Measurements from ENCODE around the gene MPP3.

Gene MPP3

DNA sequence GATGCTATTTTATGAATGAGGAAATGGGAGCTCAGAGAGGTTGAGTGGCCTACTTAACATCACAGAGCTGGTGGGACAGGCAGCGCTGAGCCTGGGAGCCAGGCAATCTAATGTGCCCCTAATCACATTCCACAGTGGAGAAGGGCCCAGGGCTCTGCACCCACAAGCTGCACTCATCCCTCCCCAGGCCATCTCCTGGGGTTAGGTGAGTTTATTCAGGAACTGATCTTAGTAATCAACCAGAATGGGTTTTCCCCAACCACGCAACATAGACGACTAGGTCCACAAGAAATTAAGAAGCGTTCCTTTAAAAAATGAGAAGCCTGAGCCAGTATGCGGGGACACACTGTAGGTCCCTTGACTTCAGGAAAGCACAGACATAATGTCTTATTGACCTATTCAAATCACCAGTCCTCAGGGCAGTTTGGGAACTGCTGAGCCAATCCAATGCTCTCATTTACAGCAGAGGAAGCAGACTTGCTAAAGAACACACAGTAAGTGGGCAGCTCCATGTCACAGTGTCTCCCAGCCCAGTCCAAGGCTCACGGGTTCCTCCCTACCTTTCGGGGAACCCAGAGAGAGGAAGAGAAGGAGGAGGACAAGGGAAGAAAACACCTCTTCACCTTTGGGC is 2.3 kb downstream of the MPP3 start:
- DNase-seq, result no peak

DNA sequence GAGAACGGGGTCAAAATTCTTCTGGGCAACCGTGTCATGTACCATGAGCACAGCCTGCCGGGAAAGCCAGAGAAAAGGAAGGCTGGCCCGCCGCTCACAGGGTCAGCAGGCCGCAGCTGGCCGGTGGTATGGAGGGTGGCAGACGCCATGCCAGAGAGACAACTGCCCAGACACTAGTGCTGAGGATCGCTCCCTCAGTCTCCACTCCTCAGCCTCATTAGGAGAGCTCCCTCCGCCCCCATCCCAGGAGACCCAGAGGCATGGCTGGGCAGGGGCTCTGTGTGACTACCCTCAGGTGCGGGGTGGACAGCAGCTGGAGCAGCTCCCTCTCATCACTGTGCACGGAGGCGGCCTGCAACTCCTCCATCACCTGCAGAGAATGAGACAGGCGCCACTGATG is 3.2 kb downstream of the MPP3 start:
- DNase-seq, result no peak

- no peak for DNase-seq
Observed at GRCh38 chr17:43827596-43827995, 5.3 kb downstream of the MPP3 start.

GRCh38 chr17:43826206-43826605 is 6.7 kb downstream of the MPP3 start:
- DNase-seq, result no peak

DNA sequence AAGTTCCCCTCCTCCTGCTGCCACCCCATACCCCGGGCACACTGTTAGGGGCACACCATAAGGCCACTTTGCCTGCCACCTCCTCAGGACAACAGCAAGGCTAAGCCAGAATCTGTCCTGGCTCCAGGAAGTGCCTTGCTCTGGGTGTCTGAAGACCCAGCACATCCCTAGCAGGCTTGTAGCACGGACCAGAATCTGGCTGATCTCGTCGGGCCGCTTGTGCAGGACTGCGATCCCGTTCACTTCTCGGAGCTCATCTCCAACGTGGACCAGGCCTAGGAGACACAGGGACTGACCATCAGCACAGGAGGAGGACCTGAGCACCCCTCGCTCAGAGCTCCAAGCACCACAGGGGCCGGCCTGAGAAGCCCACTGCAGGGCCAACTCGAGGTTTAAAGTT is 7.4 kb downstream of the MPP3 start:
- DNase-seq, result no peak

DNA sequence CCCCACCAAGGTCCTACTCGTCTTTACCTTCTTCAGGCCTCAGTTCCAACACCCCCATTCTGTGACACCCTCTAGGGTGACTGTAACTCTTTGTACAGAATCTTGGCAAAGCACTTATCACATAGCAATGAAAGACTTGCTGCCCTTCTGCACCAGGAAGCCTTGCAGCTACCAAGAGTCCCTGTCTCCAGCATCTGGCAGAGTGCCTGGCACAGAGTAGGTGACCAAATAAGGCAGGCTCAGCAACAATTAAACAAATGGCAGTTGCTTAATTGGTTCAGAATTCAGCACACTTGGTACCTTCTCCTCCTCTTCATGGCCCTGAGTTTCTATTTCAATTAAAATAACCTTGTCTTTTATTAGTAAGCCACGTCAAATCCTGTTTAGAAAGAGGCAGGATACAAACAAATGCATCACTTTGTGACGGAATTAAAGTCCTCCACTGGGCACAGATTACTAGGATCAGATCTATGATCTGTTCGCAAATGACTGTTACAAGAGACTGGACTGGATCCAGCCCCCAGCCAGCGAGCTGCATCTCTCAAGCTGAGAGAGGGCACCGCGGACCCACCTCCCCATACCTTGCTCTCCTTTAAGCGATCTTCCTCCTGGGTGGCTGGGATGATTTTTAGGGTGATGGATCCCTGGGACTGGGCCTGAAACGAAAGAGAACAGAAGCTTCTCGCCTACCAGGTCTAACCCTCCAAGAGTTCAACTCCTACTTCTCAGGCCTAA is 9.4 kb downstream of the MPP3 start:
- DNase-seq, result no peak

- DNase-seq, result no peak
Observed at GRCh38 chr17:43822570-43823190, 10.3 kb downstream of the MPP3 start.

DNA sequence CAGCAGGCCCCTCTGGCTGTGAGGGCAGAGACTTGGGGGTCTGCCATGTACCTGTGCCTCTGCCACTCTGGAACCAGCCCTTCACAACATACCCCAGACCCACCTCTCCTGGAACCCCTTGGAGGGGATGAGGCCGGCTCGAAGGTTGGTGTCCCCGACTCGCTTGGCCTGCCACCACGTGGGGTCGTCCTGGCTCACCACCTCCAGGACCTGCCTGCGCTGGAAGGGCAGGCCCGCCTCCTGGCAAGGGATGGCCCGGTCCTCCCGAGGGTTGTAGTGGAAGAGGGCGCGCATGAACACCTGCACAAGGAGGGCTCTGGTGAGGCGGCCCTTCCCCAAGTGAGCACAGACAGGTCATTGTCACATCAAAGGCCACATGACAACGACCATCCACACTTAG is 12.2 kb downstream of the MPP3 start:
- DNase-seq, result no peak

- DNase-seq, result no peak
Observed at GRCh38 chr17:43818966-43819365, 14.0 kb downstream of the MPP3 start.

- DNase-seq, result no peak
Observed at GRCh38 chr17:43817826-43818225, 15.1 kb downstream of the MPP3 start.

DNA sequence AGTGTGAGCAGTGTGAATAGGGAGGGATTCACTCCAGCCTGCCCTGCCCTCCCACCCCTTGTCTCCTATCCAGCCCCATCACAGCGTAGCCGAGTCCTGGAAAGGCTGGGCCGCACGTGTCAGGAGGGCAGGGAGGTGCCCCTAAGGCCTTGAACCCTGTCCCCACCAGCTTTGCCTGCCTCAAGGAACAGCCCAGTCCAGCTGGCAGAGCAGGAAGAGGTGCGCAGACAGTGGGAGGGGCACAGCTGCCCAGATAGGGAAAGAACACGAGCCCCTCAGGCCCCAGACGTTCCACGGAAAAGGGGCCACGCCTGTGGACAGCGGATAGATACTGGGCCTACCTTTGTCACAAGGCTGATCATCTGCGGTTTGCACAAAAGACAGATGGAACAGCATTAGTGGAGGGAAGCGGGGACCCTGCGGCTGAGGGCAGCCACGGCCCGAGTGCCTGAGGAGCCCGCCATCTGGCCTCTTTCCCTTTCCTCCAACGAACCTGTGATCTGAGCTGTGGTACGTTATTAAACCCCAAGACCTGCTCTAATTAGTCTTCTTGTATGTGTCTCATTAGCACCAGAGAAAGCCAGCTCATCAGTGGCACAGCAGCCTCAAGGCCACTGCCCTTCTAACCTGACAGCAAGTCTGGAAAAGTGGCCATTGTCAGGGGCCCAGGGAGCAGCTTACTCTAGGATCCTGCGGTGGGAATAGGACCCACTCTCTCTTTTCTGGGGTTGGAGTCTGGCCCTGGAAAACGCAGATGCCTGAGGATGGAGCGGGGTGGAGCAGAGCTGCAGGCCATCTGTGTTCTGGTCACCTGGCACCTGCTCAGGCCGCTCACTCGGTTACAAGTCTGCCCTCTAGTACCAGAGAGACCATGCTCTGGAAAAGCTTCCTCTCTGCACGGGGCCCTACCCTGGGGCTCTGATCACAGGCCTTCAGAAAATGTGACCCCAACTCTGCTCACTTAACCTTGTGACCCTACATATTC is 16.3 kb downstream of the MPP3 start:
- DNase-seq, result no peak

- DNase-seq, result no peak
Observed at GRCh38 chr17:43814714-43815113, 18.2 kb downstream of the MPP3 start.

DNA sequence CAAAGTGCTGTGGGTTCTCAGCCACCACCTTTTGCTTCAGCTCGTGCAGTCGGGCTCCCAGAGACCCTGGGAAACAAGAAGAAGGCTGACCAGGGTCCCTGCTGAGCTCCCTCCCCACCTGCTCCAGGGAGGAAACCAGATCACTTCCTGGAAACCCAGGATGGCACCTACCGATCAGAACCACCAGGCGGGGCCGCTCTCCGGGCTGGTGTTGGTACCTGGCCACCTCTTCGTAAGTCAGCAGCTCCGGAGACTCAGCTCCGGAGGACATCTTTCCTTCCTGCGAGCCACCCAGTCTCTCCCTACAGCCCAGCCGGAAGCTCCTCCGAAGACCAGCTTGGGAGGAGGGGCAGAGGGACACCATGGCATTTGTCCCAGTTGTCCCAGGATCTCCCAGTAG is 18.9 kb downstream of the MPP3 start:
- DNase-seq, result no peak

DNA sequence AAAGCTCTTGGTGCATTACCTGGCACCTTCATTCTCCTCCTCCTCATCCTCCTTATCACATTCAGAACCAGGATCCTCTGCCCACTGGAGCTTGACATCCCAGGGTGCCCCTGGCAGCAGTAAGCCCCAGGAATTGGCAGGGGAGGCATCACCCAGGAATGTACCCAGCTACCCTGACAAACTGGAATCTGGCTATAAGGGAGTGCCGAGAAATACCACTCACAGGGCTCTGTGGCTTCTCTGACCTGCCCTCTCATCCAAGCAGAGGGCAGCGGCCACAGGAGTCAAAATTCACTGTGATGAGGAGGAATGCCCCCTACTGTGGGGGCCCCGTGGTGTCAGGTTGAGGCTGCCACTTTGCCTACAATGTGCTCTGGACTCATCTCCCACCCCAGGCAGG is 19.6 kb downstream of the MPP3 start:
- no peak for DNase-seq

GRCh38 chr17:43812396-43813265 is 20.3 kb downstream of the MPP3 start:
- DNase-seq, result no peak

- no peak for DNase-seq
Observed at GRCh38 chr17:43810823-43811222, 22.1 kb downstream of the MPP3 start.

- no peak for DNase-seq
Observed at GRCh38 chr17:43810226-43810715, 22.7 kb downstream of the MPP3 start.

DNA sequence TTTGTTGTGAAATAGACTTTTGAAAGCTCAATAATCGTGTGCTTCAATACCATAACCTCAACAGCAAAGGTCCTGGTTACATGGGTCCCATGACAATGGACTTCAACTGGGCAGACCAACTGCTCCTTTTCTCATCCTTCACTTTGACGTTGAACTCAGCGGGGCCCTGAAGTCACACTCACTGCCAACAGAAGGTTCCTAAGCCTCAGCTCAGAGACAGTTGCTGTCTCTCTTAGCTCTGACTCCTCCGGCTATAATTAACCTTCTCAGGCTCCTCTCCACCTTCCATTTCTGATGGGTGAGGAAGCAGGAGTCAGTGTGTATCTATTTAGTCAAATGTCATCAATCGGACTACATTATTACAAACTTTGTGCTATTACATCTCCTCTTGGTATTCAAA is 23.8 kb downstream of the MPP3 start:
- no peak for DNase-seq

GRCh38 chr17:43808076-43808475 is 24.9 kb downstream of the MPP3 start:
- DNase-seq, result no peak

- no peak for DNase-seq
Observed at GRCh38 chr17:43805117-43805516, 27.8 kb downstream of the MPP3 start.

DNA sequence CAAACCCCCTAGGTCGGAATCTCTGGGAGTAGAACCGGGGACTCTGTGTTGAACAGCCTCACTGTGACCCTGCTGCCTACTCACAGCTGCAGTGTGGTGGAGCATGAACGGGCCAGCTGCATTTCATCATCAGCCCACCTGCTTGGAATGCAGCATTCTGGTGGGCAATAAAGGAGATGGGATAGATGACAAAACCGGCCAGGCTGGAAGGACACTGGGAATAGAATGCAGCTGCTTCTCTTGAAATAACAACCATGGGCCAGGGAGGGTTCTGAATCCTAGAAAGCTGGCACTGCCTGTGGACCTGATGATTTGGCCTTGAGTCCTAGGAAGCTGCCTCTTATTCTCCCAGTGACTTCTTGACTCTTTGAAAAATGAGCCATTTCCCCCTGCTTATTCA is 29.2 kb downstream of the MPP3 start:
- DNase-seq, result no peak

- no peak for DNase-seq
Observed at GRCh38 chr17:43801844-43802243, 31.1 kb downstream of the MPP3 start.

All from bone marrow (tissue), 2 donors.